ENCODE measurements around the gene TAF1A. TPM values are rescaled to one million over a fixed set of nuclear protein-coding genes. Genes with fewer than 3 reads are reported as not detected.

Gene TAF1A
- total RNA-seq, 1 donor from 2014 or later = 7.5 TPM

DNA sequence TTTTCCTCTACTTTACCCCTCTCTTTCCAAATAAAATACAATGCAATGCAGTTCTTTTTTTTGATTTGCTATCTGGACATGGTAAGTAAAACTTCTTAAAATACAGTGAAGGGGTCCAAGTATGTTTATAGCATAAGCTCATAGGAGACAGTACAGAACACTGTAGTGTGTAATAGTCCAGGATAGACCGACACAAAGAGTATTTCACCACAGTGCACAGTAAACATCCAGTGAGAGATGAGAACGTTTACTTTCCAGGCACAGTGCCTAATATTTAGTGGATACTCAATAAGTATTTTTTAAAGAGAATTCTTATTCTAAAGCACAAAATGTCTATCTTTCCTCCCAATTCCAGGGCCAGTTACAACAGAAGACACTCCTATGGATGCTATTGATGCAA is 43.0 kb upstream of the TAF1A start:
- Mint-ChIP-seq H3K9me3 (ENCODE audit: unreplicated experiment) (no peaks in the 10 kb centered on the region), H3K27me3 (ENCODE audit: low read depth, unreplicated experiment) (no peaks in the 10 kb centered on the region), H3K4me1 (ENCODE audit: low read depth, unreplicated experiment) (peaks cover 10% of the 10 kb centered on the region), H3K36me3 (ENCODE audit: low read depth, unreplicated experiment) (peaks cover 16% of the 10 kb centered on the region), H3K4me3 (ENCODE audit: unreplicated experiment) (no peak overlapping the region), H3K27ac (ENCODE audit: unreplicated experiment) (no peak overlapping the region)
- Histone ChIP-seq H3K9ac (ENCODE audit: low read length) (no peak overlapping the region), H3K27me3 (ENCODE audit: insufficient read depth, low read length) (no peaks in the 10 kb centered on the region), H3K36me3 (ENCODE audit: insufficient read depth, low read length) (peaks cover 37% of the 10 kb centered on the region), H2AFZ (ENCODE audit: low read depth, low read length) (no peak overlapping the region), H3K27ac (ENCODE audit: low read depth, low read length) (no peak overlapping the region), H3K4me3 (ENCODE audit: insufficient read depth, low read depth, low read length) (no peak overlapping the region), H3K79me2 (ENCODE audit: insufficient read depth, low read length) (no peaks in the 10 kb centered on the region), H3K4me1 (ENCODE audit: insufficient read depth, low read length) (peaks cover 8% of the 10 kb centered on the region), H3K4me2 (ENCODE audit: low read length) (no peak overlapping the region), H4K20me1 (ENCODE audit: insufficient read depth, low read length) (no peaks in the 10 kb centered on the region), H3K9me3 (ENCODE audit: insufficient read depth, low read depth, low read length) (no peaks in the 10 kb centered on the region)
- no peak for FAIRE-seq
- no peak for DNase-seq (ENCODE audit: low read depth)
- TF ChIP-seq, protein P1, sequence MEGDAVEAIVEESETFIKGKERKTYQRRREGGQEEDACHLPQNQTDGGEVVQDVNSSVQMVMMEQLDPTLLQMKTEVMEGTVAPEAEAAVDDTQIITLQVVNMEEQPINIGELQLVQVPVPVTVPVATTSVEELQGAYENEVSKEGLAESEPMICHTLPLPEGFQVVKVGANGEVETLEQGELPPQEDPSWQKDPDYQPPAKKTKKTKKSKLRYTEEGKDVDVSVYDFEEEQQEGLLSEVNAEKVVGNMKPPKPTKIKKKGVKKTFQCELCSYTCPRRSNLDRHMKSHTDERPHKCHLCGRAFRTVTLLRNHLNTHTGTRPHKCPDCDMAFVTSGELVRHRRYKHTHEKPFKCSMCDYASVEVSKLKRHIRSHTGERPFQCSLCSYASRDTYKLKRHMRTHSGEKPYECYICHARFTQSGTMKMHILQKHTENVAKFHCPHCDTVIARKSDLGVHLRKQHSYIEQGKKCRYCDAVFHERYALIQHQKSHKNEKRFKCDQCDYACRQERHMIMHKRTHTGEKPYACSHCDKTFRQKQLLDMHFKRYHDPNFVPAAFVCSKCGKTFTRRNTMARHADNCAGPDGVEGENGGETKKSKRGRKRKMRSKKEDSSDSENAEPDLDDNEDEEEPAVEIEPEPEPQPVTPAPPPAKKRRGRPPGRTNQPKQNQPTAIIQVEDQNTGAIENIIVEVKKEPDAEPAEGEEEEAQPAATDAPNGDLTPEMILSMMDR (IDR thresholded peaks at IDR 0.05; ENCODE audit: insufficient read depth, low read depth, low read length) = no peak
- TF ChIP-seq EZH2 (IDR thresholded peaks at IDR 0.05; ENCODE audit: insufficient read depth, low read length) = no peak

DNA sequence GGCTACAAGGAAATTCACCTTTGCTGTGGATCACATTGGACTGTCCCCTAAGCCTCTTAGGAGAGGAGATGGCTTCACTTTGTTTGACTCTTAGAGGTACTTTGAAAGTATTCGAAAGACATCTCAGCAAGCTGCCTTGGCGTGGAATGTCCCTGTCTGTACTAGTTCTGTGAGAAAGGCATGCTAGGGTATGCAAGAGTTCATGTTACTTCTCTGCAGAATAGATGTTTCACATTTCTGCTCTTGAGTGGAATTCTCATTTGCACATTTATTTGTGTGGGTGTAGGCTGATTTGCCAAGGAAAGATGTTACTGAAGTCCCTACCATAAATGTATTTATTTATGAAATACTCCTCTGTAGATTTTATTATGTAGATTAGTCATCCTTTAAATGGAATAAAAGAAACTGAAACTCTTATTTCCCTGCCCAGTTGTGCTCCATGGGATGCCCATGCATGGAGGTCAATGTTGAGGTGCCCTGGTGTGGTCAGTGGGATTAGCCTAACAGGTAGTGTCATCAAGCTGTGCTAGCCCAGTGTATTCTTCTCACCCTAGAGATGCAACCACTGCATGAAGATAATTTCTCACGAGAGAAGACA is 42.0 kb upstream of the TAF1A start:
- FAIRE-seq (no peak), DNase-seq (ENCODE audit: low read depth) (peak; percentile 38)
- H3K4me1 ChIP-seq (ENCODE audit: insufficient read depth, low read length) = peaks cover 8% of the 10 kb centered on the region
- no peak overlapping the region for H3K4me3 Mint-ChIP-seq (ENCODE audit: unreplicated experiment)
- H4K20me1 ChIP-seq (ENCODE audit: insufficient read depth, low read length) = no peaks in the 10 kb centered on the region
- no peaks in the 10 kb centered on the region for H3K27me3 ChIP-seq (ENCODE audit: insufficient read depth, low read length)
- H3K27ac ChIP-seq (ENCODE audit: low read depth, low read length) = no peak overlapping the region
- peaks cover 14% of the 10 kb centered on the region for H3K4me1 Mint-ChIP-seq (ENCODE audit: low read depth, unreplicated experiment)
- peaks cover 20% of the 10 kb centered on the region for H3K36me3 Mint-ChIP-seq (ENCODE audit: low read depth, unreplicated experiment)
- H3K4me3 ChIP-seq (ENCODE audit: insufficient read depth, low read depth, low read length) = no peak overlapping the region
- peaks cover 44% of the 10 kb centered on the region for H3K36me3 ChIP-seq (ENCODE audit: insufficient read depth, low read length)
- H3K27me3 Mint-ChIP-seq (ENCODE audit: low read depth, unreplicated experiment) = no peaks in the 10 kb centered on the region
- no peak overlapping the region for H3K4me2 ChIP-seq (ENCODE audit: low read length)
- H3K79me2 ChIP-seq (ENCODE audit: insufficient read depth, low read length) = no peaks in the 10 kb centered on the region
- TF ChIP-seq, protein P1 (IDR thresholded peaks at IDR 0.05; ENCODE audit: insufficient read depth, low read depth, low read length) = no peak
- no peak for TF ChIP-seq EZH2 (IDR thresholded peaks at IDR 0.05; ENCODE audit: insufficient read depth, low read length)
- H3K9ac ChIP-seq (ENCODE audit: low read length) = no peak overlapping the region
- no peaks in the 10 kb centered on the region for H3K9me3 ChIP-seq (ENCODE audit: insufficient read depth, low read depth, low read length)
- no peak overlapping the region for H2AFZ ChIP-seq (ENCODE audit: low read depth, low read length)
- H3K9me3 Mint-ChIP-seq (ENCODE audit: unreplicated experiment) = no peaks in the 10 kb centered on the region
- no peak overlapping the region for H3K27ac Mint-ChIP-seq (ENCODE audit: unreplicated experiment)

DNA sequence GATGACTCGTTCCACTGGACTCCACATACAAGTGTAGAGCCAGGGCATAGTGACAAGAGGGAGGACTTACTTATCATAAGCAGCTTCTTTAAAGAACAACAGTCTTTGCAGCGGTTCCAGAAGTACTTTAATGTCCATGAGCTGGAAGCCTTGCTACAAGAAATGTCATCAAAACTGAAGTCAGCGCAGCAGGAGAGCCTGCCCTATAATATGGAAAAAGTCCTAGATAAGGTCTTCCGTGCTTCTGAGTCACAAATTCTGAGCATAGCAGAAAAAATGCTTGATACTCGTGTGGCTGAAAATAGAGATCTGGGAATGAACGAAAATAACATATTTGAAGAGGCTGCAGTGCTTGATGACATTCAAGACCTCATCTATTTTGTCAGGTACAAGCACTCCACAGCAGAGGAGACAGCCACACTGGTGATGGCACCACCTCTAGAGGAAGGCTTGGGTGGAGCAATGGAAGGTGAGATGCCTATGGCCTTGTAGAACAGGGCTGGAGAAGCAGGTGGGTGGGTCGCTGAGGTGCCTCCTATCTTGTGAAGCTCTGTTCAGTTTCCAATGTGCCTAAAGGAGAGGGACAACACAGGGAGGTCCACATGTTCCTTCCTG is 40.3 kb upstream of the TAF1A start:
- peaks cover 14% of the 10 kb centered on the region for H3K4me1 Mint-ChIP-seq (ENCODE audit: low read depth, unreplicated experiment)
- H3K27me3 Mint-ChIP-seq (ENCODE audit: low read depth, unreplicated experiment) = no peaks in the 10 kb centered on the region
- FAIRE-seq (no peak), DNase-seq (ENCODE audit: low read depth) (peak; percentile 71)
- Histone ChIP-seq H4K20me1 (ENCODE audit: insufficient read depth, low read length) (no peaks in the 10 kb centered on the region), H3K4me1 (ENCODE audit: insufficient read depth, low read length) (peaks cover 8% of the 10 kb centered on the region), H3K9me3 (ENCODE audit: insufficient read depth, low read depth, low read length) (no peaks in the 10 kb centered on the region), H3K4me3 (ENCODE audit: insufficient read depth, low read depth, low read length) (no peak overlapping the region), H3K9ac (ENCODE audit: low read length) (no peak overlapping the region), H3K36me3 (ENCODE audit: insufficient read depth, low read length) (peaks cover 45% of the 10 kb centered on the region), H3K79me2 (ENCODE audit: insufficient read depth, low read length) (no peaks in the 10 kb centered on the region), H3K27me3 (ENCODE audit: insufficient read depth, low read length) (no peaks in the 10 kb centered on the region), H3K4me2 (ENCODE audit: low read length) (peak overlapping the region; percentile 32), H2AFZ (ENCODE audit: low read depth, low read length) (no peak overlapping the region), H3K27ac (ENCODE audit: low read depth, low read length) (no peak overlapping the region)
- no peak for TF ChIP-seq EZH2 (IDR thresholded peaks at IDR 0.05; ENCODE audit: insufficient read depth, low read length)
- TF ChIP-seq, protein P1 (IDR thresholded peaks at IDR 0.05; ENCODE audit: insufficient read depth, low read depth, low read length) = no peak
- H3K9me3 Mint-ChIP-seq (ENCODE audit: unreplicated experiment) = no peaks in the 10 kb centered on the region
- H3K36me3 Mint-ChIP-seq (ENCODE audit: low read depth, unreplicated experiment) = peaks cover 19% of the 10 kb centered on the region
- no peak overlapping the region for H3K4me3 Mint-ChIP-seq (ENCODE audit: unreplicated experiment)
- H3K27ac Mint-ChIP-seq (ENCODE audit: unreplicated experiment) = no peak overlapping the region

All from astrocyte (in vitro differentiated cells and primary cell).